ENCODE results near the gene HM13. TPM values are rescaled to one million over a fixed set of nuclear protein-coding genes. Genes with fewer than 3 reads are reported as not detected.
A peak's percentile ranks its signal among the peaks of the same experiment; 100 is the strongest.

The HM13 gene
- total and polyA plus RNA-seq, 2 of the 13 experiments (the other 11 are each of a cell fraction or from before 2014, with no cell fraction given) = 118 to 243 TPM

GRCh38 chr20:31514154-31515071 lies at the start of gene HM13 (continued):
- TF ChIP-seq ARID4A (CRISPR knock-in tag; IDR thresholded peaks at IDR 0.05; ENCODE audit: borderline replicate concordance) = peak; percentile 100
- no peak for TF ChIP-seq LCORL (IDR thresholded peaks at IDR 0.05)
- TF ChIP-seq LCORL (CRISPR knock-in tag; IDR thresholded peaks at IDR 0.05) = peak; percentile 23; the same call in 1 of the 2 replicates
- peak; percentile 89 for TF ChIP-seq ZNF691 (CRISPR knock-in tag; IDR thresholded peaks at IDR 0.05; ENCODE audit: borderline replicate concordance, low read depth)
- no peak for TF ChIP-seq KLF9 (CRISPR knock-in tag; IDR thresholded peaks at IDR 0.05; ENCODE audit: low read depth)
- peak; percentile 83; the same call in 1 of the 2 replicates for TF ChIP-seq ZNF253 (CRISPR knock-in tag; IDR thresholded peaks at IDR 0.05; ENCODE audit: borderline replicate concordance)
- peak; percentile 97 for TF ChIP-seq HOXA3 (CRISPR knock-in tag; IDR thresholded peaks at IDR 0.05)
- TF ChIP-seq ZNF101 (CRISPR knock-in tag; IDR thresholded peaks at IDR 0.05; ENCODE audit: borderline replicate concordance, low read depth) = peak; percentile 84; the same call in 1 of the 2 replicates
- peak; percentile 32 for TF ChIP-seq PPARG (CRISPR knock-in tag; conservative IDR thresholded peaks at IDR 0.05)
- TF ChIP-seq MTERF4 (CRISPR knock-in tag; IDR thresholded peaks at IDR 0.05) = peak; percentile 99
- peak; percentile 95 for TF ChIP-seq ZSCAN21 (CRISPR knock-in tag; IDR thresholded peaks at IDR 0.05; ENCODE audit: borderline replicate concordance)
- TF ChIP-seq MEIS1 (CRISPR knock-in tag; IDR thresholded peaks at IDR 0.05; ENCODE audit: borderline replicate concordance) = peak; percentile 88; the same call in 1 of the 2 replicates
- no peak; the same call in none of the 2 replicates for TF ChIP-seq FOXP4 (CRISPR knock-in tag; IDR thresholded peaks at IDR 0.05)
- TF ChIP-seq ZNF513 (CRISPR knock-in tag; conservative IDR thresholded peaks at IDR 0.05) = 0 out of 2 replicates have a peak, but pooled peaks have one; percentile 41

All from HepG2 (cell line).